GM18511 (cell line): ENCODE data around the gene NR3C2.

ENCODE experiments used
- ATAC-seq: cut with Tn5 transposase; IDR thresholded peaks from one replicate; pipeline ENCODE4 v1.9.1; 2021; ENCODE audit warnings: mild to moderate bottlenecking, moderate library complexity; ENCODE audit not compliant: unreplicated experiment

Gene NR3C2

DNA sequence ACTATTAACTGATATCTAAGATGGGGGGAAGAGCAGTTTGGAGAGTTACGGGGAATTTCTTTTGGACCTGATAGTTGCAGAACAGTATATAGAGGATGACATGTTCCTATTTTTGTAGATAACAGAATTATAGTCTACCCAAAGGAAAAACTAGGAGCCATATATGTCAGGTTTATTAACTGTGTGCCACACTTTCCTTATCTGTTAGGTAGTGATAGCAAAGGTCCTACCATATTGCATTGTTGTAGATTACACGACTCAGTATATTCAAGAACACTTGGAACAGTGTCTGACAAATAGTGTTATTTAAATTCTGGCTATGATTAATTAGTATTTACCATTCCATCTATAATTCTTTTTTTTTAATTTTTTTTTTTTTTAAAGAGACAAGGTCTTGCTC is 175.3 kb downstream of the NR3C2 start:
- no peak for ATAC-seq

DNA sequence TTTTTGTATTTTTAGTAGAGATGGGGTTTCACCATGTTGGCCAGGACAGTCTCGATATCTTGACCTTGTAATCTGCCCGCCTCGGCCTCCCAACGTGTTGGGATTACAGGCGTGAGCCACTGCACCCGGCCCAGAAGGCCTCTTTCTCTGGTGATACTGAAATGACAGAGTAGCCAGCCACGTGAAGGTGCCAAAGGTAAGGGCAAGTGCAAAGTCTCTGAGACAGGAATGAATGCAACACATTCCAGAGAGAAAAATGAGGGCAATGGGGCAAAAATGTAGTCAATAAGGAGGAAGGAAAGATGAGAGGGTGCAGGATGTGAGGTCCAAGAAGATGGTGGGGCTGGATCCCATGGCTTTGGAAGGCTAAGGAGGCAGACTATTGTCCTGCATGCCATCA is 176.0 kb downstream of the NR3C2 start:
- ATAC-seq = no peak

DNA sequence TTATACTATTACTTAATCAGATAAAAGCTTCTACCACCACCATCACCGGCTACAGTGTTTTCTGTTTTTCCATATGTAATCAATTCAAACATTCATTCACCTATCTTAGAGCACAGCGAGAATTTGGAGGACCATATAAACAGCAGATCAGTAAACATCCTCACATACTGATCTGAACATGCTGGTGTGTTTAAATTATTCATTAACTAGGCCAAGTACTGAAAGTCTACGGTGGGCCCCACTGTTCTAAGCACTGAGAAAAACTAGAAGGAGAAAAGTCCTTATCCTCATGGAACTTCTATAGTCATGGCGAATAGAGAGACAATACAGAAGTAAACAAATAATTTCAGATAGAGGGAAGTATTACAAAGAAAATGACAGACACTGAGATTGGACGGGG is 176.6 kb downstream of the NR3C2 start:
- no peak for ATAC-seq

DNA sequence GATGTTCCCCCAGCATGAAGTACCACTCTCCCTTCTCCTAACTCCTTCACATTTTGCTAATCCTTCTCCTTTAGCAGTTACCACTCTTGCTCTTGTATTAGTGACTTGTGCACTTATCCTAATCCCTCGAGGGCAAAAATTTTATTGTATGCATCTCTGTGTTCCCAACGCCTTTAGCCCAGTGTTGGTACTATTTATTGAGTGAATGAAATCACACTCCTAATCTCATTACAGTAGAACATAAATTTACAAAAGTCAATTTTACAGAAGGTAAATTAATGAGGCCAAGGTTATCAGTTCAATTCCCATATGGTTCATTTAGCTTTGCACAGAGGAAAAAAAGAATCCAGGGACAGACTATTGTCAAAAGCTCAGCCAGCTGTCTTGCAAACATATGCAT is 178.4 kb downstream of the NR3C2 start:
- ATAC-seq = no peak

DNA sequence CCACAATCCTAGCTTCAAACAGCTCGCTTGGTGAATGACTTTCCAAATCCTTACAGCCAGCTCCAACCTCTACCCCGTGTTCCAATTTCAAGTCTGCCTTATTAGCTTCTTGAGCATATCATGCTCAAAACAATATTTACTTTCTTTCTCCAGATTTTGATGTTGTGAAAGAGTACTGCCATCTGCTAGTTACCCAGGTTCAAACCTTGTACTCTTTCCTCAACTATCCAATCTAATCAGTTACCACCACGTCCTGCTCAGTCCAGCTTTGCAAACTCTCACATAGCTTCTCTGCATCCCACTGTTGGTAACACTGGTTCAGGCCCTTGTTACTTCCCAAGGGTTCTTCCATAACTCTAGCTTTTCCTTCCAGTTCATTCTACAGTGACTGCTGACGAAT is 179.1 kb downstream of the NR3C2 start:
- ATAC-seq = no peak

DNA sequence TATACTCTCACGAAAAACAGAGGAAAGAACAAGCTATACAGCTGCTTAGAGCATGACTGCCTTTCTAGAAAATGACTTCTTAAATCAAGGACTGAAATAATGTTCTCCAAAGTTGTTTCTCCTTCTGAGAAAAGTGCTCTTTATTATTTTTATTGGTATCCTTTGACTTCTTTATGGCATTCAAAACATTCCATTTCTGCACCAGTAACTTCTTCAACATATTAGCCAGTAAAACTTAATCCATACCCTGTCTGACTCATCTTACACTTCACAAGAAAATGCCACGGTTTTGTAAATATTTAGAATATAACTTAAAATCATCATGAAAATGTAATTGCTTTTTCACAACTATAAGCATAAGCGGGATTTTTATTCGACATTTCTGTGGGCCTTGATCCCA is 180.4 kb downstream of the NR3C2 start:
- ATAC-seq = no peak

DNA sequence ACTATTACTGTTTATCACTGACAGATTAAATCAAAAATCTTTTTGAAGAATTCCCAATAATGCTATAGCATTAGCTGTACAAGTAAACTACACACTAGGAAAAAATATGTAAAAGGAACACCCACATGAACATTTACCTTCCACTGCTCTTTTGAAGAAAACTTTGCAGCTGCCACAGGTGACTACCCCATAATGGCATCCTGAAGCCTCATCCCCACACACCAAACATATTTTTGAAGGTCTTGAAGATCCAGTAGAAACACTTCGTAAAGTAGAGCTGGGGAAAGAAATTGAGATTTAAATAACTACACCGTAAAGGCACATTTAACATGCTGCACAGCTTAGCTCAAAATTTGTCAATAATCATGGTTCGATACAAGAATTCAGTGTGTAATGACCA is 182.4 kb downstream of the NR3C2 start:
- no peak for ATAC-seq

DNA sequence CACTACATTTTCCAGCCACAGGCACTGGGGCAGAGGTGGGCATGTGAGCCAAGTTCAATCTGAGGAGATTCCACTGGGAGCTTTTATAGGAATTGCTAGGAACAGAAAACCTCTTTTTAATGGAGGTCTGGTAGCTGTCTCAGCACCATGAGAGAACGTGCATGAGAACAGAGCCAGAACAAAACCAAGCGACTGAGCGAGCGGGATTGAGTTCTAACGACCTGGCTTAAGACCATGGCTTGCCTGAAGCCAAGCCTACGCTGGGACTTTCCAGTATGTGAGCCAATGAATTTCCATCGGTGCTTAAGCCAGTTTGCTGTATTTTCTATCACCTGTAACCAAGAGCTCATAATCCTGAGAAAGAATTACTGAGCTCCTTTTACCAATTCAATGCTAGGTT is 183.7 kb downstream of the NR3C2 start:
- no peak for ATAC-seq

DNA sequence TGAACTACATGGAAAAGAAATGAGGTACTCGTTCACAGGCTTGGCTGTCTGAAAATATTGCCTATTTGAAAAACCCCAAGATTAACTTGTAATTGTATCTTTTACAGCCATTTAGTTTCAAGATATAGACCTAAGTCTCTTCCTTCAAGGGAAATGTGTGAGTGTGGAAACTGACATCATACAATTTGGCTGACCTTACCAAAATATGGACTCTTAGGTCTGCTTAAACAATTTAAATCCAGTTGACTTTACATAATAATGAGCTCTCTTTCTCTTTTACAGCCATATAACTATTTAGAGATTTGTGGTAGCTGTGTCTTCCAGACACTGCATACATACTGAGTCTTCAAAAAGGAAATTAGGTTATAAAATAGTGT is 186.9 kb downstream of the NR3C2 start:
- no peak for ATAC-seq

DNA sequence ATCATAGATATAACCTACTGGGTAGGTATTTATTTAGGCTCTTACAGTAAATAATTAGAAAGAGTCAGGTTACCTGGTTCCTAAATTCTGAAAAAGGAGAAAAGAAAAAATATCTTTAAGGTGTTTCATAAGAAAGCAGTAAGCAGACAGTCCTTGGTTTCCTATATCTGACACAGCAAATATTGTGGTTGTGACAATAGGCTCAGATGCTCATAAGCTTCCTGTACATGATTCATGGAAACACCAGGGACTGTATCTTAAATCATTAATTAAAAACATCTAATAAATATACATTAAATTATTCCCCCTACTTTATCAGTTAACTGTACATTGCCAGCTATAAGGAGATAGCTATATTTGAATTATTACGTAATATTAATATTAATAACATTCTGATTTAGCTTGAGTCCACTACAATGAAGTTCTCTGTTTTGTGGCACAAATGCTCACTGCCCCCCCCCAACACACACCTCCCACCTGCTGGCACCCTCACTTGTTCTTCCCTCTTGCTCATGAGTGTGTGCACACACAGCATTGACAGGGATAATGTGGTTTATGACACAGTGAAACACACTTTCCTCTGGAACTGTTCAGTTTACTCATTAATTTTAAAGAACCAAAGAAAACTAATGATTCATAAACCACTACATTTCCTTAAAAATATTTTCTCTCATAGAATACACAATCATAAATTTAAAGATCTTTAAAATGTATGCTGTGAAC is 187.4 kb downstream of the NR3C2 start:
- no peak for ATAC-seq

DNA sequence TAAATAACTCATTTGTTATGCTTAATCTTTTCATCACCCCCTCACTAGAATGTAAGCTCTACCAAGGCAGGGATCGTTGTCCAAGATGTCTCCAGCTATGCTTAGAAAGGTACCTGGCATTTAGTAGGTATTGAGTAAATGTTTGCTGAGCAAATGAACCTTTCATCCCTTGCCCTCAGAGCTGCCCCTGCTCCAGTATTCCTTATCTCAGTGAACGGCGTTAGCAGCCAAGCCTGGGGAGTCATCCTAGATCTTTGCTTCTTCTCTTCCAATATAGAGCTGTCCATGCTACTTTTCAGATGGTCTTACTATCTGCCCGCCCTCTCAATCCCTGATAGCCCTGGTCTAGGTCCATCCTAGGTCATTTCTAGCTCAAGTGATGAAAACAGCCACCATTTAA is 188.4 kb downstream of the NR3C2 start:
- no peak for ATAC-seq

DNA sequence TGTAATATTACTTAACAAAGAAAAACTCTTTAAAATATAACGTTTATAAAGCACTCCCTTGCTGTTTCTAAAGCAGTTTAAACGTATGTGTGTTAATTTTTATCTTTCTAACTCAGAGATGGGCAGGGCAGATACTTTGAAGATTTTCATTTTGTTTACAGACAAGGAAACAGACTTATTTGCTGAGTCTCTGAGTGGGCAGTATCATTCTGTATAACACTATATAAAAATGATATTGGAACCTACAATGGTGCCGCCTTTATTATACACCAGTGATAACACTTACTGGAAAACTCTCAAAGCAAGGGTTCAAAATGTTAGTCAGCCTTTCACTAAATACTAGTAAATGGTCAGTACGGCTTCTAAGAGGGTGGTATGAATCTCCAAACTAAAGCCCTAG is 193.4 kb downstream of the NR3C2 start:
- no peak for ATAC-seq

DNA sequence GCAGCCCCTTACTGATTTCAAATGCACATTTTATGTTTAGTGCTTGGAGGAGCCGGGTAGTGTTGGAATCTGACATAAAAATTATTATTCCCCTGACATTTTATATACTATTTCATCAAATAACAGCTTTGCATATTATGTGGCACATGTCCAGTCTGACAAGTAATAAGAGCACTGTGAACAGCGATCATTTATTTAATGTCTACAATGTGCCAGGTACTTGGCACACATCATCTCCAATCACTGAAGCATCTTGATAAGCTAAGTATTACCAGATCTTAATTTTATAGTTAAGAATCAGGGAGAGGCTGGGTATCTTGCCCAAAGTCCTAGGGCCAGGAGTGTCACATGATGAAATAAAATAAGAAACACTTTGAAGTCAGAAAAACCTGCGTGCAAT is 197.2 kb downstream of the NR3C2 start:
- no peak for ATAC-seq

DNA sequence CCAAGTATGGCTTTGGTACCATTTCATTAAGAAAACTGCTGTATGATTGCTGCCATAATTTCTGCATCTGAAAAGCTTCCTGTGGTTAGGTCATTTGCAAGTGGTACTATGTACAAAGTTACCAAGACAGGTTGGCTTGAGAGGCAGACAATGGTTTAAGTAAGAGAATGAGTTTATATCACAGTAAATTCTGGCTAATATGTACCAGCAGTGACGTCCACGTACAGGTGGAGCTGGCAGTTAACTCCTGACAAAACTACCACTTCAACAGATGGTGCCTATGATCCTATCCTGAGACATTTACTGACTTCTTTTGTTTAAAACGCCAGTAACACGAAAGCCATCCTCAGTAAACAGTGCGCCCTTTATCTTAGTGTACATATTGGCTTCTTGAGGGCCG is 198.4 kb downstream of the NR3C2 start:
- ATAC-seq = no peak

DNA sequence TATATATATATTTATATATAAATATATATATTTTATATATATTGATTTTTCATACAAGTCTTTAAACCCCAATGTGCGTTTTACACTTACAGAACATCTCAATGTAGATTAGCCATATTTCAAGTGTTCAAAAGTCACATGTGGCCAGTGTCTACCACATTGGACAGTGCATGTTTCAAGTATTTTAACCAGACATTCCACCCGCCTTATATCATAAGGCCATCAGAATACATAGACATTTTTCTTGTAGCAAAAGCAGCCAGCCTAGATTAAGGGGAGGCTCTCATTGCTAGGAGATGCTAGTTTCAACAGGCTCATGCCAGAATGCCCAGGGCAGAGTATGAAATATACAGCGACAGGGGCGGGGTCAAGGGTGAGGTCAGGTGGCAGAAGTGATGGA is 202.0 kb downstream of the NR3C2 start:
- ATAC-seq = no peak

DNA sequence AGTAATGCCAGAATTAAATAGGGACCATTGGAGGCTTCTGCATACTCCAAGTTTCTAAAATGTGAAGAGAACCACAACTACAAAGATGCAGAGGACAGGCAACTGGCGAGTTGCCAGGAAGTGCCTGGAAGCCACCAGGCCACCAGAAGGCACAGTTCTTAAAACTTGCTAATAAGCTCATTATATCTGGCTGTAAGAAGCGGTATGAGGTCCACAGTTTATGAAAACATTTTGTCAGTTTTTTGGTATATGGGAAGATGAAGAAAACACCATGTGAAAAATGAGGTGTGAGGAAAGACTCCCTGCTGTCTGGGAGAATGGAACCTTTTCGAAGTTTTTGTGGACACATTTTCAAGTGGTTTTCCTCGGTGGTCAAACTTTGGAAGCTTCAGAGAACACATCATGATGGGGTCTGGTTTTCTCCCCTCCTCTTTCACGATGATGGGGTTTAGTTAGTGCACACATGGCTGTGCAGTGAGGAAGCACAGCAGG is 202.7 kb downstream of the NR3C2 start:
- ATAC-seq = no peak

DNA sequence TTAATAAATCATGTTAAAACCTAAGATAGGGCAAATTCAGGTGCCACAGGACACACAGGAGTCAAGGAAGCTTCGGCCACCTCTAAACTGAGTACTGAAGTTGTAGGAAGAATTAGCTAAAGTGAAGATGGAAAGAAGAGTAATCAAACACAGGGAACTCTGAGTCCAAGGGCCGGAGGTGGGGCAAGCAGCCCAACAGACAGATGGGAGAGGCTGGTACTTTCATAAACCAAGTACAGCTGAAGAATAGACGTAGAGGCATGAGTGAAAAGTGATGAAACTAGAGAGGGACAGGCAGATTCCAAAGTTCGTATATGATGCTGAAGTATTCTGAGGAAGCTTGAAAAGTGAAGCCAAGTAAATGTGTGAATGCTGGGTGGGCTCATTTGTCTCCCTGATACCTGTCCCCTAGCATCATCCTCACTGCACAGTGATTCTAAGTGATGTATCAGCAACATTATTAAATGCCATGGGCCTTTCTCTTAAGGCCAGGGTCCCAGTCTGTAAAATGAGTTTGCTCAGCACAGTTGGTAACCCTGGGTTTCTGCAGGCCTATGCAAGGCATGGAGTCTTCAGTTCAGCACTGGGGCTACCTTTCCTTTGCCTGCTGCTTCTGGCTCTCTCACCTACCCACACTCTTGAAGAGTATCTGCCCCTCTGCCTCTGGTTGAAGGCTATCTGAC is 203.3 kb downstream of the NR3C2 start:
- ATAC-seq = no peak

DNA sequence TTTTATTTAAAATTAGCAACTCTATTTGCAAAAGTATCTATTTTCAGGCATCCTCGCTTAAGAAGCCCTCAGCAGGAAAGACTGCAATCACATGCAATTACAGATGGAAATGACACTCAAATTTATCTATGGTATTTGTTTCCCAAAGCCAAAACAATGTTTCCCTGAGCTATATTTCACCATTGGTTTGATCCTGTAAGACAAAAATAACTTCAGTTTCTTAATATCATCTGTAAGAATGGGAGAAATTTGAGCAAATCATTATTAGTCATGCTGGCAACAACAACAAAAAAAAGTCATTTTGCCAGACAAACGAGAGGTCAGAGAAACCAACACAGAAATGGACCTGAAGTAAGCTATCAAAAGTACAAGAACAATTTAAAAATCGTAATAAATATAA is 204.1 kb downstream of the NR3C2 start:
- ATAC-seq = no peak

DNA sequence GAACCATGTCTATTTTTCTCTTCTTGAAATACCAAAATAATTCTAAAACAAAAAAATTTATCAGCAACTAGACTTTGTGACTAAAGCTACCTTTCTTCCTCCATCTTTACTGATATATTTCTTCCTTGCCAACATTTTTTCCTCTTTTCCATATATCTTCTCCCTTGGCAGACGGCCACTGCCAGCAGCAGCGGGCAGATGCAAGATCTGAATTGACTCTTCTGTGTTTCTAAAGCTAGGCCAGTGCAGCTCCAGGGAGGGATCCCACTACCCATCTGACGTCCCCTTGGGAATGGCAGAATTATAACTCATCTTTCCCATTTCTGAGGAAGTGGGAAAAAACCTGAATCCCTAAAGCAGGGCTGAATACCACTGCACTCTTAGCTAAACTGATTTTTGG is 206.4 kb downstream of the NR3C2 start:
- ATAC-seq = no peak

DNA sequence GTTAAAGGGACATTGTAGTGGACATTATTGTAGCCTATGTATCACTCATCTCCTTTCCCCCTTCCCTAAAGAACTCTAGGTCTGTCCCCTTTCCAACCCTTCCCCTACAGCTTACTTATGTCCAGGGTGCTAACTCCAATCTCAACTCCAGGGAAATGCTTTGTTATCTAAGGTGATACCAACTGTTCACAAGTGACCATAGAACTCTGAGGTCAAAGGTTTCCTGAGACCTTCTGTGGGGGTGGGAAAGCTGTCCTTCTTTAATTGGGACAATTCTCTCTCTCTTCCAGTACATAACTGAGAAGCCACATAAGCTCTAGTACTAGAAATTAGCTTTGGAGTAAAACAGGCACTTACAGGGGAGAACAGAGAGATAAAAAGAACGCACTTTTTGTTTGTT is 212.4 kb downstream of the NR3C2 start:
- no peak for ATAC-seq

DNA sequence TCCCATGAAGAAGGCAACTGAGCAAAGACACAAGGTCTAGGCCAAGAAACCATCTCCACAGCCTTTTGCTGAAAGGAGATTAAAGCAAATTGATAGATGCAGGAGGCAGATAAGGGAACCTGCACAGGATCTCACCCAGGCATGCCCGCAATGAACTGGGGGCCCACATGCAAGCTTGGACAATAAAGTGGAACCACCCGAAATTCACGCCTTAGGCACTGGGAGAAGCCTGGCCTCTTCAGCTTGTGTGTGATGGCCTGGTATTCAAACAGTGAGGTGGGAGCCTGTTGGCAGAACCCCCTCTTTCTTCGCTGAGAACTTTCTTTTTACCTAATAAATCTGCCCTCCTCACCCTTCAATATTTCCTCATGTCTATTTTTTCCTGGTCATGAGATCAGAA is 213.2 kb downstream of the NR3C2 start:
- no peak for ATAC-seq

DNA sequence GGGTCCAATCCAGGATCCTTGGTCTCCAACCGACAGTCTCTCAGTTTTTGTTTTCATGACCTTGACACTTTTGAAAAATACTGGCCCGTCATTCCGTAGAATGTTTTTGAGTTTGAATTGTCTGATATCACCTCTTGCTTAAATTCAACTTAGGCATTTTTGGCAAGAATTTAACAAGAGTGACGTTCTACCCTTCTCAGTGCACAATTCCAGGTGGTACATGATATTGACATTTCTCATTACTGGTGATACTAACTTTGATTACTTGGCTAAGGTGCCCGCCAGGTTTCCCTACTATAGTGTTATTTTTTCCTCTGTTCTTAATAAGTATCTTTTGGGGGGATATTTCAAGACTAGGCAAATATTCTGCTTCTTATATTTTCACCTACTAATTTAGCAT is 215.1 kb downstream of the NR3C2 start:
- no peak for ATAC-seq

DNA sequence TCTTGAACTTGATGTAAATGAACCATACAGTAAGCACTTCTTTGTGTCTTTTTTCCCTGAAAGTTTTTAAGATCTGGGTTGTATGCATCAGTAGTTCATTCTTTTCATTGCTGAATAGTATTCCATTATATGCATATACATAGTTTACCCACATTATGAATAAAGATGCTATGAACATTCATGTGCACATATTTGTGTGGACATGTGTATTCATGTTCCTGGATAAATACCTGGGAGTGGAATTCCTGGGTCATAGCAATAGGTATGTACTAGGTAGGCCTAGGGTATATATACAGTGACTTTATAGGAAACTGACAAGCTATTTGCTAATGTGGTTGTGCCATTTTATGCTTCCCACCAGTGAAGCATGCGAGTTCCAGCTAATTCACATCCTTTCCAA is 215.9 kb downstream of the NR3C2 start:
- ATAC-seq = no peak
